DMS114 treated with DMSO at 0.1 percent for 48 hours (cell line): ENCODE data around the gene WDR74.
"Not testable (repeated sequence)": the region's sequence is repeated elsewhere in the genome, so short reads cannot be mapped to it uniquely, and the experiment has no call there.

Experiments
- DNase-seq: peaks from one replicate; lab custom pipeline; 2025; ENCODE audit not compliant: unreplicated experiment; lab: John Stamatoyannopoulos, UW

Gene WDR74

GRCh38 chr11:62842171-62842741 is 2.9 kb upstream of the WDR74 start:
- DNase-seq, result no peak

- DNase-seq, result peak; percentile 100
These were observed 2.2 kb upstream of the WDR74 start for GRCh38 chr11:62841361-62842170.

- peak; percentile 96 for DNase-seq
These were observed 1.5 kb upstream of the WDR74 start for GRCh38 chr11:62840721-62841360.

- no peak for DNase-seq
These were observed 4.1 kb downstream of the WDR74 start for GRCh38 chr11:62835336-62835735.

GRCh38 chr11:62832336-62833234 is 6.8 kb downstream of the WDR74 start, which contains the start of gene TEX54:
Gene TEX54, minus strand, starts transcription at chr11:62832841.
- no peak for DNase-seq

- DNase-seq, result peak; percentile 95
These were observed 7.7 kb downstream of the WDR74 start, which contains the start of gene STX5 for GRCh38 chr11:62831520-62832335. Gene STX5, minus strand, starts transcription at chr11:62832051. Its CDS starts 808 bp downstream, at chr11:62831243.

GRCh38 chr11:62830904-62831519 is 8.4 kb downstream of the WDR74 start:
- DNase-seq, result peak; percentile 59

GRCh38 chr11:62828130-62828529 is 11.3 kb downstream of the WDR74 start:
- not testable (repeated sequence) for DNase-seq

- DNase-seq, result no peak
These were observed 15.7 kb downstream of the WDR74 start for GRCh38 chr11:62823677-62824076.

- no peak for DNase-seq
These were observed 22.3 kb downstream of the WDR74 start for GRCh38 chr11:62817129-62817528.

GRCh38 chr11:62816557-62816956 is 22.8 kb downstream of the WDR74 start:
- no peak for DNase-seq

GRCh38 chr11:62811659-62812058 is 27.7 kb downstream of the WDR74 start:
- no peak for DNase-seq

GRCh38 chr11:62810748-62811147 is 28.6 kb downstream of the WDR74 start:
- no peak for DNase-seq

GRCh38 chr11:62806611-62807121 is 32.7 kb downstream of the WDR74 start:
- no peak for DNase-seq

- DNase-seq, result no peak
These were observed 33.4 kb downstream of the WDR74 start for GRCh38 chr11:62805961-62806441.

- DNase-seq, result peak; percentile 84
These were observed 34.1 kb downstream of the WDR74 start, which contains the start of gene NXF1 for GRCh38 chr11:62805076-62805892. Gene NXF1, minus strand, starts transcription at chr11:62805440. Its CDS starts 84 bp downstream, at chr11:62805356.

- no peak for DNase-seq
These were observed 34.9 kb downstream of the WDR74 start for GRCh38 chr11:62804310-62805075.

- DNase-seq, result no peak
These were observed 38.3 kb downstream of the WDR74 start for GRCh38 chr11:62801071-62801470.
